SK-N-SH (cell line): ENCODE measurements around the gene ARR3. TPM values are rescaled to one million over a fixed set of nuclear protein-coding genes. Genes with fewer than 3 reads are reported as not detected.
"Not testable (repeated sequence)": the region's sequence is repeated elsewhere in the genome, so short reads cannot be mapped to it uniquely, and the experiment has no call there.

ENCODE experiments used
- CTCF ChIA-PET: fragments of 300-600, 350-600 bp; formaldehyde crosslinking; extraction: SDS; loops from one replicate; lab custom pipeline; 2021; lab: Yijun Ruan, JAX
- POLR2A ChIA-PET: fragments of 350-600 bp; sonication (Branson Sonifier 250); formaldehyde crosslinking; extraction: SDS; loops from one replicate; lab custom pipeline; 2020; ENCODE audit warnings: antibody characterized with exemption, inconsistent platforms; lab: Yijun Ruan, JAX
- DNase-seq: peaks from one replicate; pipeline ENCODE4 v3.0.0; 2012
- H2AFZ ChIP-seq: fragments of 200-600 bp; sonication (generic); 2 replicates; pipeline ENCODE4 v1.8.1; 2016; ENCODE audit warnings: antibody characterized with exemption, mild to moderate bottlenecking, low read depth
- H3F3A ChIP-seq: fragments of 200-600 bp; sonication (generic); replicated peaks from 2 replicates; pipeline ENCODE3; 2016; ENCODE audit warnings: antibody characterized with exemption, mild to moderate bottlenecking; ENCODE audit not compliant: insufficient read depth
- H3K27ac ChIP-seq, 2 experiments: fragments of 200-500 bp in 1 of 2; fragments of 200-600 bp in 1 of 2; sonication (Bioruptor generic) in 1 of 2; sonication (generic), shearing (Covaris generic) in 1 of 2; 2 replicates each; pipeline versions ENCODE4 v1.5.1 to v1.6.1; 2014 to 2016; ENCODE audit warnings: low read depth in 2 of 2, inconsistent platforms in 1 of 2, low read length in 1 of 2, mild to moderate bottlenecking in 1 of 2, mixed read lengths in 1 of 2
- H3K27me3 ChIP-seq: fragments of 200-600 bp; sonication (generic), shearing (Covaris generic); 2 replicates; pipeline ENCODE4 v1.6.1; 2016; ENCODE audit warnings: mixed run types; ENCODE audit not compliant: insufficient read depth
- H3K36me3 ChIP-seq, 2 experiments: fragments of 200-500 bp in 1 of 2; fragments of 200-600 bp in 1 of 2; sonication (Bioruptor generic) in 1 of 2; sonication (generic) in 1 of 2; replicated peaks in 1 of 2; 2 replicates each; pipeline versions ENCODE3 to v1.5.1; 2014 to 2016; ENCODE audit warnings: low read length in 1 of 2, mild to moderate bottlenecking in 1 of 2; ENCODE audit not compliant: insufficient read depth in 2 of 2, control insufficient read depth in 1 of 2
- H3K4me1 ChIP-seq, 2 experiments: fragments of 200-500 bp in 1 of 2; fragments of 200-600 bp in 1 of 2; sonication (Bioruptor generic) in 1 of 2; sonication (generic), shearing (Covaris generic) in 1 of 2; 2 replicates each; pipeline versions ENCODE4 v1.5.1 to v1.6.1; 2014 to 2016; ENCODE audit warnings: low read depth in 1 of 2, low read length in 1 of 2, mixed run types in 1 of 2; ENCODE audit not compliant: insufficient read depth in 2 of 2, control insufficient read depth in 1 of 2
- H3K4me2 ChIP-seq: fragments of 200-600 bp; sonication (generic), shearing (Covaris generic); 2 replicates; pipeline ENCODE4 v1.6.1; 2017; ENCODE audit warnings: mixed run types
- H3K4me3 ChIP-seq, 2 experiments: fragments of 200-500 bp in 1 of 2; fragments of 200-600 bp in 1 of 2; sonication (Bioruptor generic) in 1 of 2; sonication (generic), shearing (Covaris generic) in 1 of 2; 2 replicates each; pipeline versions ENCODE4 v1.5.1 to v1.8.1; 2014 to 2016; ENCODE audit warnings: low read depth in 2 of 2, inconsistent platforms in 1 of 2, low read length in 1 of 2, mild to moderate bottlenecking in 1 of 2, mixed read lengths in 1 of 2, moderate library complexity in 1 of 2
- H3K79me2 ChIP-seq: fragments of 200-600 bp; sonication (generic); 2 replicates; pipeline ENCODE4 v1.8.1; 2017; ENCODE audit warnings: mild to moderate bottlenecking; ENCODE audit not compliant: insufficient read depth
- H3K9ac ChIP-seq: fragments of 200-600 bp; sonication (generic); 2 replicates; pipeline ENCODE4 v1.6.1; 2017; ENCODE audit warnings: mixed run types
- H3K9me2 ChIP-seq: fragments of 200-600 bp; sonication (generic); 2 replicates; pipeline ENCODE4 v1.6.1; 2017; ENCODE audit warnings: mixed run types
- H3K9me3 ChIP-seq: fragments of 200-600 bp; sonication (generic); 2 replicates; pipeline ENCODE4 v1.6.1; 2017; ENCODE audit warnings: mixed run types, mild to moderate bottlenecking, moderate library complexity
- H4K20me1 ChIP-seq: fragments of 200-600 bp; sonication (generic); 2 replicates; pipeline ENCODE4 v1.6.1; 2017; ENCODE audit warnings: mild to moderate bottlenecking, mixed run types; ENCODE audit not compliant: insufficient read depth
- EZH2phosphoT487 ChIP-seq: fragments of 200-600 bp; sonication (generic); IDR thresholded peaks from 2 replicates; pipeline ENCODE4 v1.6.1; 2017; ENCODE audit warnings: low read depth, mixed run types, mild to moderate bottlenecking, antibody characterized with exemption, moderate library complexity, borderline replicate concordance
- FOSL2 ChIP-seq: IDR thresholded peaks from 2 replicates; pipeline ENCODE4 v1.4.0; 2012; ENCODE audit warnings: low read depth, mild to moderate bottlenecking, moderate library complexity, borderline replicate concordance
- FOXM1 ChIP-seq: IDR thresholded peaks from 2 replicates; pipeline ENCODE4 v1.4.0; 2012; ENCODE audit warnings: low read depth, mild to moderate bottlenecking
- GATA2 ChIP-seq: sonication (generic); formaldehyde crosslinking; IDR thresholded peaks from 2 replicates; pipeline ENCODE4 v1.5.0; 2020; ENCODE audit warnings: mild to moderate bottlenecking, missing genetic modification reagents
- MAX ChIP-seq: IDR thresholded peaks from 2 replicates; pipeline ENCODE4 v1.4.0; 2012; ENCODE audit warnings: low read depth
- MXI1 ChIP-seq: IDR thresholded peaks from 2 replicates; pipeline ENCODE4 v1.6.1; 2012; ENCODE audit warnings: mild to moderate bottlenecking, low read depth, low read length, improper control_type of control experiment
- PBX3 ChIP-seq: IDR thresholded peaks from 2 replicates; pipeline ENCODE4; 2012
- RCOR1 ChIP-seq: fragments of 150-350 bp; IDR thresholded peaks from 2 replicates; pipeline ENCODE4 v1.6.1; 2017; ENCODE audit warnings: antibody characterized with exemption, low read length
- RFX5 ChIP-seq: IDR thresholded peaks from 2 replicates; pipeline ENCODE4 v1.6.1; 2012; ENCODE audit warnings: mild to moderate bottlenecking, improper control_type of control experiment, low read length
- RXRA ChIP-seq: IDR thresholded peaks from 2 replicates; pipeline ENCODE4 v1.4.0; 2012; ENCODE audit warnings: low read depth, mild to moderate bottlenecking, borderline replicate concordance
- TAF1 ChIP-seq: IDR thresholded peaks from 2 replicates; pipeline ENCODE4 v1.6.1; 2012; ENCODE audit warnings: low read depth, mild to moderate bottlenecking, low read length, moderate library complexity, borderline replicate concordance
- TEAD4 ChIP-seq: IDR thresholded peaks from 2 replicates; pipeline ENCODE4 v1.4.0; 2012; ENCODE audit warnings: mild to moderate bottlenecking, borderline replicate concordance; ENCODE audit not compliant: insufficient read depth
- USF2 ChIP-seq: fragments of 150-350 bp; IDR thresholded peaks from 2 replicates; pipeline ENCODE4 v1.6.1; 2017; ENCODE audit warnings: antibody characterized with exemption, low read length, low read depth, borderline replicate concordance
- WGBS: methylation state at CpG from one replicate; pipeline ENCODE4 v1.1.6; 2017; ENCODE audit warnings: low lambda C conversion rate; 5-methylcytosine and 5-hydroxymethylcytosine counted together
- polyA plus RNA-seq, 3 experiments: library from polyadenylated mRNA; depleted of rRNA; stranded (reverse); fragments of >200 nt; gene quantifications; 2 replicates each; pipeline ENCODE4 v1.2.3, GENCODE V29; 2012

ARR3 gene
- polyA plus RNA-seq, 1 of the 3 experiments (the other 2 are of a cell fraction) = not detected

GRCh38 chrX:70241501-70241900 is 26.6 kb upstream of the ARR3 start:
- CTCF ChIA-PET = no interaction called here
- WGBS = 14% methylated on average over 2 of the region's 2 CpGs
- Histone ChIP-seq H3K9ac (no peak overlapping the region), H3K4me1 (no peaks in the 10 kb centered on the region), H3K36me3 (no peaks in the 10 kb centered on the region), H3K9me2 (no peaks in the 10 kb centered on the region), H4K20me1 (no peaks in the 10 kb centered on the region), H3K79me2 (no peaks in the 10 kb centered on the region), H3K4me3 (no peak overlapping the region), H3K27ac (no peak overlapping the region), H3F3A (no peaks in the 10 kb centered on the region), H3K9me3 (no peaks in the 10 kb centered on the region), H3K4me2 (no peak overlapping the region), H2AFZ (no peak overlapping the region), H3K27me3 (peaks cover 10% of the 10 kb centered on the region; the same call in 1 of the 2 replicates)
- no peak for DNase-seq
- no peak for TF ChIP-seq EZH2phosphoT487
- no peak for TF ChIP-seq MAX
- TF ChIP-seq RXRA = no peak
- TF ChIP-seq TEAD4 = no peak
- TF ChIP-seq GATA2 (CRISPR knock-in tag) = no peak
- no peak for TF ChIP-seq TAF1
- no peak for TF ChIP-seq FOSL2
- no peak for TF ChIP-seq FOXM1
- no peak for TF ChIP-seq PBX3
- TF ChIP-seq RCOR1 = no peak
- TF ChIP-seq RFX5 = no peak
- no peak for TF ChIP-seq USF2
- no peak for TF ChIP-seq MXI1
- POLR2A ChIA-PET = no interaction called here

GRCh38 chrX:70243601-70244000 is 24.5 kb upstream of the ARR3 start:
- H3K4me2 ChIP-seq, DNase-seq, H3K4me3 ChIP-seq, H3K79me2 ChIP-seq, H3K27ac ChIP-seq, H4K20me1 ChIP-seq, H3K9me3 ChIP-seq, H3K36me3 ChIP-seq, H3K9ac ChIP-seq, H3K27me3 ChIP-seq, CTCF ChIA-PET, H2AFZ ChIP-seq, H3F3A ChIP-seq, POLR2A ChIA-PET, H3K9me2 ChIP-seq, H3K4me1 ChIP-seq: not testable (repeated sequence)
- WGBS = 0% methylated on average over 5 of the region's 5 CpGs
